KMS-11 (cell line): ENCODE results near the gene CTIF.

Experiments used
- H2AFZ ChIP-seq: fragments of 200-600 bp; sonication (generic); 2 replicates; pipeline ENCODE4 v1.6.1; 2016; ENCODE audit warnings: antibody characterized with exemption, mixed run types, low read depth
- H3K27ac ChIP-seq: fragments of 200-600 bp; sonication (generic); 2 replicates; pipeline ENCODE4 v1.6.1; 2016; ENCODE audit warnings: mild to moderate bottlenecking, mixed run types
- H3K27me3 ChIP-seq: fragments of 200-600 bp; sonication (generic); 2 replicates; pipeline ENCODE4 v1.6.1; 2017; ENCODE audit warnings: mild to moderate bottlenecking, low read depth, mixed run types, moderate library complexity; ENCODE audit not compliant: insufficient read depth
- H3K36me3 ChIP-seq: fragments of 200-600 bp; sonication (generic); 2 replicates; pipeline ENCODE4 v1.6.1; 2017; ENCODE audit warnings: mild to moderate bottlenecking, mixed run types; ENCODE audit not compliant: insufficient read depth
- H3K4me1 ChIP-seq: fragments of 200-600 bp; sonication (generic); 2 replicates; pipeline ENCODE4 v1.6.1; 2016; ENCODE audit warnings: mild to moderate bottlenecking, low read depth, mixed run types; ENCODE audit not compliant: poor library complexity, severe bottlenecking
- H3K4me2 ChIP-seq: fragments of 200-600 bp; sonication (generic); 2 replicates; pipeline ENCODE4 v1.7.0; 2016; ENCODE audit warnings: mild to moderate bottlenecking, mixed run types
- H3K4me3 ChIP-seq: fragments of 200-600 bp; sonication (generic); IDR thresholded peaks from 2 replicates; pipeline ENCODE4 v1.6.1; 2017; ENCODE audit warnings: low read depth, low read length, mixed read lengths; ENCODE audit not compliant: insufficient read depth
- H3K79me2 ChIP-seq: fragments of 200-600 bp; sonication (generic); 2 replicates; pipeline ENCODE4 v1.6.1; 2016; ENCODE audit warnings: low read depth, mixed run types; ENCODE audit not compliant: insufficient read depth
- H3K9ac ChIP-seq: fragments of 200-600 bp; sonication (generic); 2 replicates; pipeline ENCODE4 v1.6.1; 2016; ENCODE audit warnings: mild to moderate bottlenecking, mixed run types
- H4K20me1 ChIP-seq: fragments of 200-600 bp; sonication (generic); 2 replicates; pipeline ENCODE4 v1.6.1; 2016; ENCODE audit warnings: mild to moderate bottlenecking, mixed run types; ENCODE audit not compliant: insufficient read depth
- TF ChIP-seq, protein P1 (sequence below): fragments of 200-600 bp; sonication (generic); conservative IDR thresholded peaks from 2 replicates; pipeline ENCODE4 v1.6.1; 2017; ENCODE audit warnings: low read depth, mild to moderate bottlenecking, antibody characterized with exemption, low read length, moderate library complexity, mixed read lengths

The CTIF gene

DNA sequence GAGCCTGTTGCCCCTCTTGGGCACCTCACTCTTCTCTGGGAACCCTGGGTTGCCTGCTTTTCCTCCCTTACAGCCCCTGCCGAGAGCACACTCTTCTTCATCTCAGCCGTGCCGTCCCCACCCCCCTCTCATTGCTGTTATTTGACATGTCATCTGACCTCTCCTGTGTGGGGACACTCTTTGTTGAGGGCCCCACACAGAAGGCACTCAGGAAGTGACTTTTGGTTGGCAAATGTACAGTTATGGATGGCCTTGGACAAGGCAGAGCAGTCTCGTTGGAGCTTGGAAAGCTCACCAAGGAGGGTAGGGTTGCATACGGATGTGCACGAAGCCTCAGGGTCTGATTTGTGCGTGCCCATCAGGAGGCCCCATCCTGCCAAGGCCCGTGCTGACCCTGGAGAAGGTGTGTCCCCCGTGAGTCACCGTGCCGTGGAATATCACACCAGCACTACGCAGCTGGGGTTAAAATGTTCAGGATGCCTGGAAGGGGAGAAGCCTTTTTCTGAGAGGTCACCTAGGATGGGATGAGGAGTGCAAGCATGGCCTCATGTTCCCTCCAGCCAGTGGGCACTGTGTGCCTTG is 93.9 kb downstream of the CTIF start:
- TF ChIP-seq, protein P1, sequence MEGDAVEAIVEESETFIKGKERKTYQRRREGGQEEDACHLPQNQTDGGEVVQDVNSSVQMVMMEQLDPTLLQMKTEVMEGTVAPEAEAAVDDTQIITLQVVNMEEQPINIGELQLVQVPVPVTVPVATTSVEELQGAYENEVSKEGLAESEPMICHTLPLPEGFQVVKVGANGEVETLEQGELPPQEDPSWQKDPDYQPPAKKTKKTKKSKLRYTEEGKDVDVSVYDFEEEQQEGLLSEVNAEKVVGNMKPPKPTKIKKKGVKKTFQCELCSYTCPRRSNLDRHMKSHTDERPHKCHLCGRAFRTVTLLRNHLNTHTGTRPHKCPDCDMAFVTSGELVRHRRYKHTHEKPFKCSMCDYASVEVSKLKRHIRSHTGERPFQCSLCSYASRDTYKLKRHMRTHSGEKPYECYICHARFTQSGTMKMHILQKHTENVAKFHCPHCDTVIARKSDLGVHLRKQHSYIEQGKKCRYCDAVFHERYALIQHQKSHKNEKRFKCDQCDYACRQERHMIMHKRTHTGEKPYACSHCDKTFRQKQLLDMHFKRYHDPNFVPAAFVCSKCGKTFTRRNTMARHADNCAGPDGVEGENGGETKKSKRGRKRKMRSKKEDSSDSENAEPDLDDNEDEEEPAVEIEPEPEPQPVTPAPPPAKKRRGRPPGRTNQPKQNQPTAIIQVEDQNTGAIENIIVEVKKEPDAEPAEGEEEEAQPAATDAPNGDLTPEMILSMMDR, result no peak
- Histone ChIP-seq H4K20me1 (no peaks in the 10 kb centered on the region), H3K4me1 (no peaks in the 10 kb centered on the region), H3K9ac (no peak overlapping the region), H3K36me3 (no peaks in the 10 kb centered on the region; the same call in 1 of the 2 replicates), H3K27me3 (no peaks in the 10 kb centered on the region), H2AFZ (no peak overlapping the region), H3K79me2 (no peaks in the 10 kb centered on the region), H3K4me2 (no peak overlapping the region), H3K27ac (no peak overlapping the region), H3K4me3 (no peak overlapping the region)

DNA sequence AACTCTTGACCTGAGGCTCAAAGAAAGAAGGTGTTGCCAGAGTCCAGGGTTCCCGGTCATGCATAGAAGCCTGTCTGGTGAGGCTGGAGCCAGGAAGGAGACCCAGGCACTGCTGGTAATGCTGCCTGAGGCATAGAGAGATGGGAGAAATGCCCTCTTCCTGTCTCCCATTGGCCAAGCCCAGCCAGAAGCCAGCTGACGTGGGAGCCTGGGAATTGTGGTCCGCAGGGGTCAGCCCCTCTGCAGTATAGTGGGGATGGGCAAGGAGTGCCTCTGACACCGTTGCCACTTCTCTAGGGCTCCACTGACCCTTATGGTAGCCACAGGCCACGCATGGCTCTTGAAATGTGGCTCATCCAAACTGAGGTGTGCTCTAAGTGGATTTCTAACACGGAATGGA is 95.7 kb downstream of the CTIF start:
- H3K4me3 ChIP-seq, result no peak overlapping the region
- no peak overlapping the region for H3K4me2 ChIP-seq
- no peaks in the 10 kb centered on the region for H3K79me2 ChIP-seq
- no peaks in the 10 kb centered on the region for H3K36me3 ChIP-seq
- H3K27me3 ChIP-seq, result no peaks in the 10 kb centered on the region
- no peak overlapping the region for H2AFZ ChIP-seq
- H4K20me1 ChIP-seq, result no peaks in the 10 kb centered on the region
- H3K27ac ChIP-seq, result no peak overlapping the region
- H3K9ac ChIP-seq, result no peak overlapping the region
- no peaks in the 10 kb centered on the region for H3K4me1 ChIP-seq
- TF ChIP-seq, protein P1, result no peak

DNA sequence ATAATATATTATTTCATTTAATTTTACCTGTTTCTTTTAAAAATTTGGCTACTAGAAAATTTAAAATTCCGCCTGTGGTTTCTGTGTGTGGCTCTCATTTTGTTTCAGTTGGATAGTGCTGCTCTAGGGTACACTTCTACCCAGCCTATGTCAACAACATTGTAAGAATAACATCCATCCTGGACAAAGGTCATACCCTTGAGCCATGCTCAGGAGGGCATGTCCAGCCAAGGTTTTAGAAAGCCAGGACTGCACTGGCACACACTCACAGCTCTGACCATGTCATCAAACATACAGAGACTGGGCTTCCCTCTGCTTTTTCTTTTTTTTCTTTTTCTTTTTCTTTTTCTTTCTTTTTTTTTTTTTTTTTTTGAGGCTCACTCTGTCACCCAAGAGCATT is 96.1 kb downstream of the CTIF start:
- no peak overlapping the region for H3K4me3 ChIP-seq
- no peaks in the 10 kb centered on the region for H3K79me2 ChIP-seq
- H3K9ac ChIP-seq, result no peak overlapping the region
- H3K4me2 ChIP-seq, result no peak overlapping the region
- no peak overlapping the region for H2AFZ ChIP-seq
- no peaks in the 10 kb centered on the region for H4K20me1 ChIP-seq
- H3K27me3 ChIP-seq, result no peaks in the 10 kb centered on the region
- H3K27ac ChIP-seq, result no peak overlapping the region
- TF ChIP-seq, protein P1, result no peak
- no peaks in the 10 kb centered on the region for H3K4me1 ChIP-seq
- H3K36me3 ChIP-seq, result no peaks in the 10 kb centered on the region

DNA sequence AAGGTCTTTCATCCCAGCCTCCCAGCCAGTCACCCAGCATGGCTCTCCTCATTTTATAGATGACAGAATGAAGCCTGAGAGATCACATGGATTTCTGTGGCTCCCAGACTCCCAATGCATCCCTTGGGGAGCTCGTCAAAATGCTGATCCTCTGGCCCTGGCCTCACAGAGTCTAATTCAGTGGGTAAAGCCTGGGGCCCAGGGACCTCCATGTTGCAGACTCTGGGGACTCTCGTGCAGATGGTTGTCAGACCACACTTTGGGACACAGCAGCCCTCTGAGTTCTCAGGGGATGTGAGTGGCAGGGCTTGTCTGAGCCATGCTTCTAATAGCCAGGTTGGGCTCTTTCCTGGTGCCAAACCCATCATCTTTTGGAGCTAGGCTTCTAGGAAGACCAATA is 97.0 kb downstream of the CTIF start:
- Histone ChIP-seq H3K4me1 (no peaks in the 10 kb centered on the region), H3K27ac (no peak overlapping the region), H3K4me3 (no peak overlapping the region), H3K79me2 (no peaks in the 10 kb centered on the region), H3K9ac (no peak overlapping the region), H2AFZ (no peak overlapping the region), H3K4me2 (no peak overlapping the region), H4K20me1 (no peaks in the 10 kb centered on the region), H3K36me3 (no peaks in the 10 kb centered on the region), H3K27me3 (no peaks in the 10 kb centered on the region)
- TF ChIP-seq, protein P1, result no peak

DNA sequence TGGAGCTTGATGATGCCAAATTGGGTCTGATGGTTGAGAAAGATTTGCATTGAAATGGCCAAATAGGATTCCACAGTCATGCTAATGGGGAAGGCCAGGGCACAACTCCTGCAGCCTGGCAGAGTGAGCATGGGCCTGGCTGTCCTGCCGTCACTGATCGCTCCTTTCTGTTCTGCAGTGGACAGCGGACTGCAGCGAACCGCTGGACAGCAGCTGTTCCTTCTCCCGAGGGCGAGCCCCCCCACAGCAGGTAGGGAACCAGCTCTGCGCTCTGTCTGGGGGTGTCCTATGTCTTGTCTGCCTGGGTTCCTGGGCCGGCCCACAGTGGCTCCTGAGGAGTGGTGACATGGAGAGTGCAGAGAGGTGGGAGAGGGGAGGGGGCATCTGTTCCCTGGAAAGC is 97.6 kb downstream of the CTIF start:
- no peaks in the 10 kb centered on the region for H3K4me1 ChIP-seq
- H3K4me2 ChIP-seq, result no peak overlapping the region
- no peak overlapping the region for H3K9ac ChIP-seq
- no peak overlapping the region for H3K4me3 ChIP-seq
- no peaks in the 10 kb centered on the region for H3K36me3 ChIP-seq
- no peaks in the 10 kb centered on the region for H4K20me1 ChIP-seq
- H2AFZ ChIP-seq, result no peak overlapping the region
- TF ChIP-seq, protein P1, result no peak
- H3K79me2 ChIP-seq, result no peaks in the 10 kb centered on the region
- no peak overlapping the region for H3K27ac ChIP-seq
- H3K27me3 ChIP-seq, result no peaks in the 10 kb centered on the region
